ENCODE data around the gene B4GALT5. TPM values are rescaled to one million over a fixed set of nuclear protein-coding genes. Genes with fewer than 3 reads are reported as not detected.
A peak's percentile ranks its signal among the peaks of the same experiment; 100 is the strongest.
"Not testable (repeated sequence)": the region's sequence is repeated elsewhere in the genome, so short reads cannot be mapped to it uniquely, and the experiment has no call there.

B4GALT5 gene
- total and polyA plus RNA-seq, 2 donors (not counting 1 experiment from before 2014, with no cell fraction given), result 21.0 to 28.0 TPM

GRCh38 chr20:49631061-49631716 lies 82.5 kb downstream of the B4GALT5 start:
- no peaks in the 10 kb centered on the region for H3K4me1 ChIP-seq (ENCODE audit: control insufficient read depth, extremely low read depth, insufficient read depth, low read length)
- H3K4me2 ChIP-seq (ENCODE audit: extremely low read depth, insufficient read depth, low read length), result no peak overlapping the region
- no peak overlapping the region for H3K9ac ChIP-seq (ENCODE audit: insufficient read depth, low read length)
- no peaks in the 10 kb centered on the region for H4K20me1 ChIP-seq (ENCODE audit: control insufficient read depth, extremely low read depth, insufficient read depth, low read length)
- peak; percentile 23 to 42 for DNase-seq (ENCODE audit: low read depth in 2 of 2)
- H3K27me3 ChIP-seq (ENCODE audit: control insufficient read depth, insufficient read depth, low read length), result no peaks in the 10 kb centered on the region
- H3K27ac ChIP-seq (ENCODE audit: insufficient read depth, low read length), result no peak overlapping the region
- H3K36me3 ChIP-seq (ENCODE audit: control insufficient read depth, insufficient read depth, low read length), result peaks cover 4% of the 10 kb centered on the region
- no peak overlapping the region for H2AFZ ChIP-seq (ENCODE audit: low read length)
- no peaks in the 10 kb centered on the region for H3K79me2 ChIP-seq (ENCODE audit: control insufficient read depth, insufficient read depth, low read length)
- no peaks in the 10 kb centered on the region for H3K9me3 ChIP-seq (ENCODE audit: control insufficient read depth, insufficient read depth, low read depth, low read length)
- no peak for TF ChIP-seq CTCF (conservative IDR thresholded peaks at IDR 0.05 in 1 of 2, IDR thresholded peaks at IDR 0.05 in 1 of 2; ENCODE audit: low read depth in 1 of 2, low read length in 2 of 2)
- no peak for TF ChIP-seq EZH2 (IDR thresholded peaks at IDR 0.05; ENCODE audit: low read length, missing control alignments)
- H3K4me3 ChIP-seq (replicated peaks in 1 of 4; ENCODE audit: control extremely low read depth in 1 of 4, insufficient read depth in 1 of 4, low read depth in 3 of 4, low read length in 4 of 4), result no peak overlapping the region

GRCh38 chr20:49630396-49630951 lies 83.2 kb downstream of the B4GALT5 start:
- Histone ChIP-seq H3K27me3 (ENCODE audit: control insufficient read depth, insufficient read depth, low read length) (peaks cover 5% of the 10 kb centered on the region), H3K9me3 (ENCODE audit: control insufficient read depth, insufficient read depth, low read depth, low read length) (no peaks in the 10 kb centered on the region), H3K4me3 (replicated peaks in 1 of 4; ENCODE audit: control extremely low read depth in 1 of 4, insufficient read depth in 1 of 4, low read depth in 3 of 4, low read length in 4 of 4) (no peak overlapping the region), H4K20me1 (ENCODE audit: control insufficient read depth, extremely low read depth, insufficient read depth, low read length) (no peaks in the 10 kb centered on the region), H3K4me2 (ENCODE audit: extremely low read depth, insufficient read depth, low read length) (no peak overlapping the region), H3K9ac (ENCODE audit: insufficient read depth, low read length) (no peak overlapping the region), H3K27ac (ENCODE audit: insufficient read depth, low read length) (no peak overlapping the region), H3K79me2 (ENCODE audit: control insufficient read depth, insufficient read depth, low read length) (no peaks in the 10 kb centered on the region), H2AFZ (ENCODE audit: low read length) (no peak overlapping the region), H3K4me1 (ENCODE audit: control insufficient read depth, extremely low read depth, insufficient read depth, low read length) (no peaks in the 10 kb centered on the region), H3K36me3 (ENCODE audit: control insufficient read depth, insufficient read depth, low read length) (no peaks in the 10 kb centered on the region)
- TF ChIP-seq EZH2 (IDR thresholded peaks at IDR 0.05; ENCODE audit: low read length, missing control alignments) (no peak), CTCF (conservative IDR thresholded peaks at IDR 0.05 in 1 of 2, IDR thresholded peaks at IDR 0.05 in 1 of 2; ENCODE audit: low read depth in 1 of 2, low read length in 2 of 2) (no peak)
- DNase-seq (ENCODE audit: low read depth in 2 of 2), result no peak

- no peak overlapping the region for H3K9ac ChIP-seq (ENCODE audit: insufficient read depth, low read length)
- no peak overlapping the region for H3K27ac ChIP-seq (ENCODE audit: insufficient read depth, low read length)
- no peaks in the 10 kb centered on the region for H3K79me2 ChIP-seq (ENCODE audit: control insufficient read depth, insufficient read depth, low read length)
- H3K9me3 ChIP-seq (ENCODE audit: control insufficient read depth, insufficient read depth, low read depth, low read length), result no peaks in the 10 kb centered on the region
- no peak for DNase-seq (ENCODE audit: low read depth in 2 of 2)
- H3K27me3 ChIP-seq (ENCODE audit: control insufficient read depth, insufficient read depth, low read length), result peaks cover 5% of the 10 kb centered on the region
- TF ChIP-seq CTCF (conservative IDR thresholded peaks at IDR 0.05 in 1 of 2, IDR thresholded peaks at IDR 0.05 in 1 of 2; ENCODE audit: low read depth in 1 of 2, low read length in 2 of 2), result no peak
- no peaks in the 10 kb centered on the region for H3K36me3 ChIP-seq (ENCODE audit: control insufficient read depth, insufficient read depth, low read length)
- no peak overlapping the region for H3K4me2 ChIP-seq (ENCODE audit: extremely low read depth, insufficient read depth, low read length)
- no peaks in the 10 kb centered on the region for H4K20me1 ChIP-seq (ENCODE audit: control insufficient read depth, extremely low read depth, insufficient read depth, low read length)
- no peak overlapping the region for H3K4me3 ChIP-seq (replicated peaks in 1 of 4; ENCODE audit: control extremely low read depth in 1 of 4, insufficient read depth in 1 of 4, low read depth in 3 of 4, low read length in 4 of 4)
- H3K4me1 ChIP-seq (ENCODE audit: control insufficient read depth, extremely low read depth, insufficient read depth, low read length), result no peaks in the 10 kb centered on the region
- H2AFZ ChIP-seq (ENCODE audit: low read length), result no peak overlapping the region
These were observed 84.1 kb downstream of the B4GALT5 start for GRCh38 chr20:49629606-49630005.

GRCh38 chr20:49628280-49628679 lies 85.4 kb downstream of the B4GALT5 start:
- H4K20me1 ChIP-seq (ENCODE audit: control insufficient read depth, extremely low read depth, insufficient read depth, low read length); DNase-seq (ENCODE audit: low read depth in 2 of 2); H3K27me3 ChIP-seq (ENCODE audit: control insufficient read depth, insufficient read depth, low read length); H3K4me1 ChIP-seq (ENCODE audit: control insufficient read depth, extremely low read depth, insufficient read depth, low read length); H3K36me3 ChIP-seq (ENCODE audit: control insufficient read depth, insufficient read depth, low read length); H3K9me3 ChIP-seq (ENCODE audit: control insufficient read depth, insufficient read depth, low read depth, low read length); H3K79me2 ChIP-seq (ENCODE audit: control insufficient read depth, insufficient read depth, low read length); H3K4me3 ChIP-seq (replicated peaks in 1 of 4; ENCODE audit: control extremely low read depth in 1 of 4, insufficient read depth in 1 of 4, low read depth in 3 of 4, low read length in 4 of 4); H3K27ac ChIP-seq (ENCODE audit: insufficient read depth, low read length); H3K9ac ChIP-seq (ENCODE audit: insufficient read depth, low read length); H3K4me2 ChIP-seq (ENCODE audit: extremely low read depth, insufficient read depth, low read length); H2AFZ ChIP-seq (ENCODE audit: low read length): not testable (repeated sequence)

Data from fibroblast of lung (primary cell).